GM18526 (cell line): ENCODE results near the gene FNDC1.

ENCODE experiments used
- POLR2A ChIP-seq: IDR thresholded peaks from 3 replicates; pipeline ENCODE4 v1.6.1; 2011; ENCODE audit not compliant: insufficient read length; ENCODE audit errors: extremely low read depth

The FNDC1 gene

DNA sequence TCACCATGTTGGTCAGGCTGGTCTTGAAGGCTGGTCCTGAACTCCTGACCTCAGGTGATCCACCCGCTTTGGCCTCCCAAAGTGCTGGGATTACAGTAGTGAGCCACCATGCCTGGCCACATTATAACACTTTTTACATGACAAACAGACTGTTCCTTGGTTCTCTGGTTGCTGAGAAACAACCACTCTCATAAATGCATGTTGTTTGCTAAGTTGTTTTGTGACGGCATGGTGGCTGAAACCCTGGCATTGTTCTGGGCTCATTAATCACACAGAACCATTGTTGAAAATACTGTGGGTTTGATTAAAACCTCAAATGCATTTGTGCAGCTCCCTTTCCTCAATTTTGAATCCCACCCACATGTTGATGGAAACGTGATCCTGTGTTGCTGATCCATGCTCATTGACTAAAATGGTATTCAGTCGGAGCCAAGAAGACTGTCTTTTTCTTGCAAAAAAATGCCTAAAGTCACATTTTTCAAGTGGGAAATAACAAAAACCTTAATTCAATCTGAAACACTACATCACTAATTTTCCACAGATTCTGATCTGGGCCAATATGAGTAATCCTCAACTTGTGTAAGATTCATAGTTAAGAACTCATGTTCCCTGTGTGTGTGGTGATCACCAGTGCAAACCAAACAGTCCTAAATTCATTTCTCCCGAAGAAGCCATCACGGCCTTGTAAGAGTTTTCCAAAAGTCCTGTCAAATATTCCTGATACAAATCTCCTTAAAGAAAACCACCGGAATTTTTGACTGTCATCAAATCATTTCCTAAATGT, 132.8 kb downstream of the FNDC1 start:
- no peak for TF ChIP-seq POLR2A

DNA sequence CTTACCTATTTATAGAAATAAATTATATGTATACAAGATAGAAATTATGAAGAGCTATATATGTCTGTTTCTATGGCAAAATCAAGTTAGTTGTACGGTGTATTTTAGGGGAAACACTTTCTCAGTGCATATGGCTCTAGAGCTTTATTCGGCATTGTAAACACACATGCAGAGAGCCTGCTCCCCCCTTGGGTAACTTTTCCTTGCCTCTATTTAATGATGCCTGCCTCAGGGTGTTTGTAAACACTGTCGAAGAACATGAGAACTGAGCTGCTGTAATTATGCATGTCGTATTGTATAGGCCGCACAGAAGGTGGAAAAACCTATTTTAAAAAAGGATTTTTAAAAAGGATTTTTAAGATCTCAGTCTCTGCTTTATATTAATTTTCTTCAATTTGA, 133.4 kb downstream of the FNDC1 start:
- no peak for TF ChIP-seq POLR2A

DNA sequence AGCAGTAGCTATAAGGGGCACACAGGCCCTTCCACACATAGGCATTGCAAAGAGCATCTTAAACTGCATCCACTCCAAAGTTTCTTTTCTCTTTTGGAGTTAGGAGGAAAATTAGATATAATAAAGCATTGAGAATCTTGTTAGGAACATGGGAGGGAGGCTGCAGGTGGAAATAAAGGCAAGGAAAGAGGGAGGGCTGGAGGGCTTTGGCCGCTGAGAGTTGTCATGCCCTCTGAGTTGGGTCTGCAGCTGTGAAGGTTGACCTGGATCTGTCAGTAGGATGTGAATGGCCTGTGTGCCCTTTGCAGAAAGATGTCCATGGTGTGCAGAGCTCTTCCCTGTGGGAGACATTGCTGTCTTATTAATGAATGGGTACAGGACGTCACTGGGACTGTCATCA, 134.0 kb downstream of the FNDC1 start:
- no peak for TF ChIP-seq POLR2A

DNA sequence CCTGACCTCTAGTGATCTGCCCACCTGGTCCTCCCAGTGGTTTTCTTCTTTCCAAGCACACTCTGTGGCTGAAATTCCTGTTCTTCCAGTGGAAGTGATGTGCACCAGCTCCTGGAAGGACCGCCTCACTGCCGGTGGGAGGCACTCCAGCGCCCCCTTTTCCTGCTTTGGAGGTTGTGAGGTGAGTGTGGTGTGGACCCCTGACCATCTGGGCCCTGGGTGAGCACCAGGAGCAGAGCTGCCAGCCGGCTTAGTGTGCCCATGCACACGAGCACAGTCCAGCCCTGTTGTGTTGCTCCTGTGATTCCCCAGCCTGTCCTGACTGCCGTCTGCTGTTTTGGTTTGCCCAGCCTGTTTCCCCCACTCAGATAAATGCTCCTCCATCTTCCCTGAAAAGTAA, 134.6 kb downstream of the FNDC1 start:
- no peak for TF ChIP-seq POLR2A

DNA sequence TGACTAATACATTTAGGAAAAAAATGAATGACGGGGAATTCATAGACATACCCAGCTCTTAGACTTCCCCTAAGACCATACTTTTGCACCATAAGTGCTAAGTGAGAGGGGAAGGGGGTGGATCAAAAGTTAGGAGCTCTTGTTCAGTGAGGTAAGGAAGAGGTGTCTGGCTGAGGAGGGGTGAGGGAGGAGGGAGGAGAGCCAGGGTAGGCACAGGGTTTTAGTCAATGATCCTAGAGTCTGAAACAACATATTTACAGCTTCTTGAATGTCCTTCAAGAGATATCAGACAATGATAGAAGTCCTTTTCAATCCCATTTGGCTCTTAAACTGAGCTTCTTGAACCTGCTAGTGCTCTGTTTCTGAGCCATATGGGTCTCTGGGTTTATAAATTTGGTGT, 135.4 kb downstream of the FNDC1 start:
- no peak for TF ChIP-seq POLR2A

DNA sequence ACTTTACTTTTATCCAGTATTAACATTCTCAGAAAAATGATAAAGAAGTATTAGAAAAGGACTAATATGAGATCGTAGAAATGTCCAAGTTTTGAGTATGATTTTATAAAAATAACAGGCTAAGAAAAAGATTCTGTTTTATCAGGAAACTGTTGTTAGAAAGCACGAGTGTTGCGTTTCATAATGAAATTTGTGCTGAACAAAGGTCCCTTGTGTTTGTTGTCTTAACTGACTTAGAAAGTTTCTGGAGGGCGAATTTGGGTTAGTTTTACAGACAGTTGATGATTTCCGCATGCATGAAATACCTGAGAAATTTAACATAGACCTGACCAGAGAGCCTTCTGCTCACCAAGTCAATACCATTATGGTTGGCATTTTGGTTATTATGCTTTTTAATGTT, 136.0 kb downstream of the FNDC1 start:
- no peak for TF ChIP-seq POLR2A

DNA sequence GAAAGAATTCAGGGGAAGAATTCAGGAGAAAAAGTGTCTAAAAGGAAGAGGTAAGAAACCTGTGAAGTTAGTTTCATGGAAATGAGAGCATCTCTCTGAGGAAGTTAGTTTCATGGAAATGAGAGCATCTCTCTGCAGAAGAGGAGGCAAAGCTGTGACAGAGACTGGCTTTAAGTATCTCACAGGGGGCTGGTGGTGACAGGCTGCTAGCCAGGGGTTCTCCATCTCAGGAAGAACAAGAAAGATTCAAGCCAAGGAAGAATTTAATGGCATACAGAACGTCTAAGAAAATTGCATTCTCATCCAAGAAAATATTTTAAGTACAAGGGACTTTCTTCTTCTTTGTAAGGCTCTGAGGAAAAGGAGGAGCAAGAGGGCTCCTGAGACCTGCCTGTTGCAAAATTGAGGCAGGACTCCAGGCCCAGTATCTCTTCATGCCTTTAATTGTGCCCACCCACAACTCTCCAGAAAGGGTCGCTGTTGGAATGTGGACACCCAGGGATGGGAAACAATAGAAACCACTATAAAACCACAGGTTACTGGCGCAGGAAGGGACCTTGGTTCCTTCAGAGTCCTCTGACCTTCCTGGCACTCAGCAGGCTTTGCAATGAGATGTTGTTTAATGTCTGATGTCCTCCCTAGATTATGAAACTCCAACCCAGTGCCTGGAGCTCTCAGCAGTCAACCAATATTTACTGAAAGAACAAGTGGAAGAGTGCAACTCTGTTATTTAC, 136.8 kb downstream of the FNDC1 start:
- TF ChIP-seq POLR2A: no peak

DNA sequence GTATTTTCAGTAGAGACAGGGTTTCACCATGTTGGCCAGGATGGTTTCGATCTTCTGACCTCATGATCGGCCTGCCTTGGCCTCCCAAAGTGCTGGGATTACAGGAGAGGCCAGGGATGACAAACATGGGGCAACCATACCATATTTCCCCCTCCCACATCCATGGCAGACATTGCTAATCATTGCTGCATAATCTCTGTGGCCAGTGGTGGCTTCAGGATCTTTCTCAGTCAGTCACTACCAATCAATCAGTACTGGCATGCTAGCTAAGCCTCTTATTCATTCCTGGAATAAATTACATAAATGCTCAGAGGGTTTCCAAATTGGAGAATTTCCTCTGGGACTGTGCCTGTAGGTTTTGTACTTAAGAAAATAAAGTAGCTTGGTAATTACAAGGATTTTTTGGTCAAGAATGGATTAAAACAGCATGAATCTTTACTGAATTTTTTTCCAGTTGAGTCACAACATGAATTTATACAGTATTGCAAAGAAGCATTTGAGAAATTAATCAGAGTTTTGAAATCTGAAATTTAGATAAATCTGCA, 138.1 kb downstream of the FNDC1 start:
- TF ChIP-seq POLR2A: no peak

DNA sequence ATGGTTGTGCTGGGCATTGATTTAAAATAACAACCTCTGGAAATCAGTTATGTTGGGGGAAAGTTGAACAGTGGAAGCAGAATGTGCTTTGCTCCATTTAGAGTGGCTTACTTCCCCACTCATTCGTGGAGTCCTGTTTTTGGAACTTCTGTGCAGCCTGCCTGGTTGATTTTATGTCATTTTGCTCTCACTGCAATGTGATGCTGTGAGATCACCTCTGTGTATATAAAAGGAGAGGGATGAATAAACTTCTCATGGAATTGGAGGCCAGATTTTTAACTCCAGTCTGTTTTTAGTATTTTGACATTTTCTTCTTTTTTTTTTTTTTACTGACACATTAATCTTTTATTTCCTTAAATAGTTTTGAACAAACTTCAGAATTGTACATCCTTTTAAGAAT, 139.0 kb downstream of the FNDC1 start:
- TF ChIP-seq POLR2A: no peak

DNA sequence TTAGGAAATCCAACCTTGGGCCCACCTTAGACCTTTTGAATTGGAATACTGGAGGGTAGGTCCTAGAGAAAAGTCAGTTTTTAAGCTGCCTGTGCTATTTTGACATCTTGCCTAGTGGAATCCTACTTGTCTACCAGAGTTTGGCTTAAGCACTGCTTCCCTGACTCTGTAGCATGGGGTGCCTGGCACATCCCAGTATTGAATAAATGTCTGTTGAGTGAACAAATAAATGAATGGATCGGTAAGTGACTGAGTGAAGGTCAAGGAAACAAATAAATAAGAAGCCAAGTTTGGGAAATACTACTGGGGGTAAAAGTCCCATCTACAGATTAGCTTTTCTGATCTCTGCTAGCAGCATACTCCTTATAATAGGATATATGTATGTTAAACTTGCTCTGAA, 140.5 kb downstream of the FNDC1 start:
- no peak for TF ChIP-seq POLR2A

DNA sequence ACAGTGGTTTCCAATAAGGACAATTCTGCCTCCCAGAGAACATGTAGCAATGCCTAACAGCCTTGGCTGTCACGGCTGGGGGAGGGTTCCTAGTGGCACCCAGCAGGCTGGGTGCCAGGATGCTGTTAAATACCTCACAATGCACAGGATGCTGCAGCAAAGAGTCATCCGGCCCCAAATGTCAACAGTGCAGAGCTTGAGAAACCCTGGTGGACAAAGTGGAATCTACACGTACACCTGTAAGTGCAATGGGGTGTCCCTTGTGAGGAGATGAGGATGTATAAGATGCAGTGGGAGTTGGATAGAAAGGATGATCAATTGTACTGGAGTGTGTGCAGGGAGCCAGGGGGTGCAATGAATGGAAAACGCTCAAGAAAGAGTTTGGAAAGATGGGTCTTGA, 142.4 kb downstream of the FNDC1 start:
- no peak for TF ChIP-seq POLR2A

DNA sequence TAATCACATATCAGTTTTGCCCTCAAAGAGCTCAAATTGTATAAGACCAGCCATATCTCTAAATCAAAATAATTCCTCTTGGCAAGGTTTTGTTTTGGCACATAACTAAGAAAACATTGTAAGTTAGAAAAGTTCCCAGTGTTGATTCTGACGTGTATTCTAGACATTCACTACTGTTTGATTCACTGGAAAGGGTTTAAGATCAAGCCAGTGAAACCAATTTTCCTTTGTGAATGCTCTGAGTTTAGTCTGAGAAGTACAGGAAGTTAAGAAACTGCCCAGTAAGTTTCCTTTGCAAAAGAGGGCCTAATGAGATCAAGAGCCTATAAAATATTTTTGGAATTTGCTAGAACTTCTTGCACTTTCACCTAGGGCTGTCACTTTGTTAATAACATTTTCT, 143.0 kb downstream of the FNDC1 start:
- TF ChIP-seq POLR2A: no peak

DNA sequence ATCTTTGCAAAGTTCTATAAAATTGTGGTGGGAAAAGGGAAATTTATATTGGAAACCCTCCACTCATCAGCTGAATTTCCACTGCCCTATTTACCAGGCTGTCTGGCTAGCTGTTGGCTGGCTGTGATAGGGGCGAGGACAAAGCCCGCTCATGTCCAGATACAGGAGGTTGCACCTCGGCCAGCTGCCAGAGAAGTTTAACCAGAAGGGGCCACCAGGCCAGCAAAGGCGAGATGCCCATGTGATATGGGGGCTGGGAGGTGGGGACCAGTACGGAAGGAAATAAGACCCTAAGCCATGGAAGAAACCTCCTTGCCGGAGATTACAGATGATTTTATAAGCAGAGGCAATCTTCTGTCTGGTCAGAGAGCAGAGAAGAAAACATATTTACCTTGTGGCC, 143.8 kb downstream of the FNDC1 start:
- no peak for TF ChIP-seq POLR2A

DNA sequence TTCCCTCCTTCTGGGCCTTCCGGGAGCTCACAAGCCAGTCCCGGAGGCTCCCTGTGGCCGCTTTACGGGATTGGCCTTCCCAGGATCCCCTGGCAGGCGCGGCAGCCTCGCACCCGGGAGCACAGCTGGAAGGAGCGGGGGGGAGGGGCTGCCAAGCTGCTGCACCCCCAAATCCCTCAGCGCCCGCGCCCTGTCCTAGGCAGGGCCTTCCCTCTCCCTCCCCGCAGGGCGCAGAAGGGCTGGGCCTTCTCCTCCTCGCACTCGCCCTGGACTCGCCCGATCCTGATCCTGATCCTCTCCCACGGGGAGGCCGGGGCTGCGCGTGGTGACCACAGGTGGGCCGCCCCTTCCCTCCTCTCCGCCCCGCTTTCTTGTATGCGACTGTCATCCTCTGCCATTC, 146.4 kb downstream of the FNDC1 start:
- TF ChIP-seq POLR2A: no peak

DNA sequence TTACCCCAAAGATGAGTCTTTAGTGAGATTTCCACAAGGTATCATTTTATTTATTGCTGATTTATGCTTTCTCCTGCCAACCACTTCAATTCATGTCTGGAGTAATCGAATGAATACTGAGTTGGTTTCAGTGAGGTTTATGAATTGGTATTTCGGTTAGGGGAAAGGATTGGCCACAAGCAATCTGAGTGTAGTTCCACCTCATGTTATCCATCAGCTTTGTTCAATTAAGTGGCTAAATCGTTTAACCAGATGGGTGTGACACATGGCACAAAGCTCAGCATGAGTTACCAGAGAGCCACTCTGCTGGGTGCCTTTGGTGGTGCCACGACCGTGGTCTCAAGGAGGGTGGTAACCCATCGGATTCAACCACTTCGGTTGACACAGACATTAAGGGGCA, 148.2 kb downstream of the FNDC1 start:
- no peak for TF ChIP-seq POLR2A

DNA sequence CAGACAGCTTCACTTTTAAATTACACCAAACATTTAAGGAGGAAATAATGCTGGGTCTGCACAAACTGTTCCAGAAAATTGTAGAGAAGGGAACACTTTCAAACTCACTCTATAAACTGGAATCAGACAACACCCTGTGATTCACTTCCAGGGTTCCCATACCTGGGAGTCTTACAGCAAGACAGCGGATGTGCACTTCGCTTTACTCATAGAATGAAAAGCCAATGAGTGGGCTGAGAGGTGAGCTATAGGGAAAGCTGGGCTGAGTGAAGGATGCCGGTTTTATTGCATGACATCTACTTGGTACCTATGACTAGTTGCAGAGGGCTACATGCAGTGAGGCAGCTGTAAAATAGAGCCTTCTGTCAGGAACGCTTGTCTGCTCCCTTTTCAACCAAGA, 152.1 kb downstream of the FNDC1 start:
- no peak for TF ChIP-seq POLR2A
